ACC112 (cell line): Measurements from ENCODE around the gene MAT2A.

Source experiments
- H2AFZ ChIP-seq: fragments of 200-600 bp; sonication (generic); one replicate; pipeline ENCODE4 v1.6.0; 2017; ENCODE audit warnings: antibody characterized with exemption, low read length; ENCODE audit not compliant: unreplicated experiment
- H3K27ac ChIP-seq: fragments of 200-600 bp; sonication (generic); 2 replicates; pipeline ENCODE4 v1.5.1; 2014; ENCODE audit warnings: low read depth, mild to moderate bottlenecking, antibody characterized with exemption, low read length, moderate library complexity
- H3K27me3 ChIP-seq: fragments of 200-600 bp; sonication (generic); 2 replicates; pipeline ENCODE4 v1.6.1; 2014; ENCODE audit warnings: mild to moderate bottlenecking, antibody characterized with exemption, low read length, moderate library complexity, mixed read lengths; ENCODE audit not compliant: insufficient read depth
- H3K36me3 ChIP-seq: fragments of 200-600 bp; sonication (generic); 2 replicates; pipeline ENCODE4 v1.6.1; 2016; ENCODE audit warnings: mild to moderate bottlenecking, antibody characterized with exemption, low read length, moderate library complexity, mixed read lengths; ENCODE audit not compliant: insufficient read depth
- H3K4me1 ChIP-seq: fragments of 200-600 bp; sonication (generic); one replicate; pipeline ENCODE4 v1.6.1; 2016; ENCODE audit warnings: low read length, mixed read lengths; ENCODE audit not compliant: insufficient read depth, unreplicated experiment, control insufficient read depth
- H3K4me3 ChIP-seq: fragments of 200-600 bp; sonication (generic); 2 replicates; pipeline ENCODE4 v1.5.1; 2014; ENCODE audit warnings: mild to moderate bottlenecking, low read depth, low read length
- H3K79me2 ChIP-seq: fragments of 200-600 bp; sonication (generic); one replicate; pipeline ENCODE4 v1.6.0; 2016; ENCODE audit warnings: low read length; ENCODE audit not compliant: control insufficient read depth, unreplicated experiment, insufficient read depth

Gene MAT2A

DNA sequence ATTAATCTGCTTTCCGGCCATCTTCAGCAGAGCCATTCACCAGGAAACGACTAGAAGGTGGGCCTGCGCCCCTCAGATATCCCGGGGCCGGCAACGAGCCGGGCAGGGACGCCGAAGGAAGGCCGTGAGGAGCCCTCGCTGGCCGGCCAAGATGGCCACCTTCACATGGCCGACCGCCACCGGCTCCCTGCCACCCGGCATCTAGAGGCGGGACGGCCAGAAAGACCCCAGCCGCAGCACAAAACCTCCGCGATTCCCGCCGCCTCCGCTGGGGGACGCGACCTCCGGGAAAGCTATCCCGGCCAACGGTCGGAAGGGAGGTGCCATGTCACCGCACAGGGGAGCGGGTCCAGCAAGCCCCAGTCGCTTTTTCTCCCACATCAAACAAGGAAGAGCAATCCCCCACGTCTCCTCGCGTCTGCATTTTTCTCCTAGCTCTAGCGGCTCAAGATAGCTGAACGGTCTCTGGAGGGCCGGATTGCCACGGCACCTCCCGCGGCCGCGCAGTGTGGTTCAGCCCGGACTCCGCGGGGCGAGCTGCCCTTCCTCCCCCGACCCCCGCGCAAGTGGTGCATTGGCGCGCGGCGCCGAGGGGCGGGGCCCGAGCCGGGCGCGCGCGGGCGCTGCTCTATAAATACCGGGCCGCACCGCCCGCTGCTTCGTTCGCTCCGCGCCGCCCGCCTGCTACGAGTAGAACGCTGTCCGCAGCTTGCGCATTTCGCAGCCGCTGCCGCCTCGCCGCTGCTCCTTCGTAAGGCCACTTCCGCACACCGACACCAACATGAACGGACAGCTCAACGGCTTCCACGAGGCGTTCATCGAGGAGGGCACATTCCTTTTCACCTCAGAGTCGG lies at the start of gene MAT2A:
Gene MAT2A (plus strand): TSS at position 662 of the 854 bp plus-strand sequence. CDS start 120 bp downstream, at position 782.
- Histone ChIP-seq H3K4me1 (peaks cover 31% of the 10 kb centered on the region), H3K4me3 (peak within 1 kb of the TSS; percentile 90), H3K79me2 (peaks cover 61% of the 10 kb centered on the region), H3K27me3 (no peaks in the 10 kb centered on the region), H3K27ac (peak within 1 kb of the TSS; percentile 96), H2AFZ (peak within 1 kb of the TSS; percentile 88), H3K36me3 (peaks cover 37% of the 10 kb centered on the region)

DNA sequence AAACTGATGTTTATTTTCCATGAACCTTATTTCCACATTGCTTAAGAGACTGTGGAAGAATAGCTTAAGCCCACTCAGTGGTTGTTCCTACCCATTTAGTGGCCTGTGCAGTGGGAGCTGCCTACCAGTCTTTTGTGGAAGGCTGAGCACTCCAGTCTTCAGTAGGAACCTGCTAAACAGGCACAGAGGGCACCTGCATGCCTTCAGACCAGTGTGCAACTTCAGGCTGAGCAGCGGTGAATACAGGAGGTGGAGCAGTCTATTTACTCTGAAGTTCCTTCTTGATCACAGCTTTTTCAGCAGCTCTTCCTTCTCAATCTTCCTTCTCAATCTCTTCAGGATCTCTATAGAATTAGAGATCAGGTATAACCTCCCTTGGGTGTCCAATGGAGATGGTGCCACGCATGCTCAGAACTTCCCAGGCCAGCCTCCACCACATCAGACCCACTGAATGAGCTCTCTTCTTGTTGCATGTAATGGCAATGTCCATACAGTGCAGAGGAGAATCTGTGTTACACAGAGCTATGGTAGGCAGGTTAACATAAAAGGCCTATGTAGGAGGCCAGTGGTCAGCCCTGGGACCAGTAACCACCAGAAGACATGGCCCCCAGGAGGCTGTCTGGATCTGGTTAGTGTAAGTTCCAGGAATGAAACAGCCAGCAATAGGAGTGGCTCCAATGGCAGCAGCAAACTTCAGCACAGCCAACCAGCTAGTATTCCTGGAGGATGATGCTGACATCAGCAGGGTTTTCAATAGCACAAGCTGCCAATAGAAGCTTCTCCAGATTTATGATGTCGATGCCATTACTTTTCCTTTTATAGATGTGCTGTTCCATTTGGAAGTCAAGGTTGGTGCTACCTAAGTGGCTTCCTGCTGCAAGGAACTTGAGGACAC lies 47.9 kb upstream of the MAT2A start:
- Histone ChIP-seq H3K79me2 (no peaks in the 10 kb centered on the region), H2AFZ (no peak overlapping the region), H3K27ac (no peak overlapping the region), H3K4me3 (no peak overlapping the region), H3K27me3 (no peaks in the 10 kb centered on the region), H3K4me1 (no peaks in the 10 kb centered on the region), H3K36me3 (no peaks in the 10 kb centered on the region)

DNA sequence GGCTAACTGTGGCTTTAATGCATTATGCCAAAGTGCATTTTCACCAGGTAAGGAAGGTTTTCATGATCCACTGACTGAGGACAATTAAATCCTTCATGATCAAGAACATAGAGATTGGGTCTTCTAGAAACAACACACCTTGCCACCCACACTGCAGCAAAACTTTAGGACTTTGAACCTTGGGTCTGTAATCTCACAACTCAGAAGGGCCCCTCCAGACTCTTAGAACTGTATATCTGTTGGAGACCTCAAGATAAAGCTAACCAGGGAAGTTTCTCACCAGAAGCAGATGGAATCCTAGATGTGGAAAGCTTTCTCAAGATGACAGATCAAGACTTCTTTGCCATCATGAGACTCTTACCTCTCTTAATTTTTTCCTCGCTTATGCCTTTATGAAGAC lies 42.5 kb upstream of the MAT2A start:
- Histone ChIP-seq H3K27me3 (no peaks in the 10 kb centered on the region), H3K4me1 (peaks cover 7% of the 10 kb centered on the region), H2AFZ (no peak overlapping the region), H3K4me3 (no peak overlapping the region), H3K27ac (no peak overlapping the region), H3K36me3 (no peaks in the 10 kb centered on the region), H3K79me2 (no peaks in the 10 kb centered on the region)

DNA sequence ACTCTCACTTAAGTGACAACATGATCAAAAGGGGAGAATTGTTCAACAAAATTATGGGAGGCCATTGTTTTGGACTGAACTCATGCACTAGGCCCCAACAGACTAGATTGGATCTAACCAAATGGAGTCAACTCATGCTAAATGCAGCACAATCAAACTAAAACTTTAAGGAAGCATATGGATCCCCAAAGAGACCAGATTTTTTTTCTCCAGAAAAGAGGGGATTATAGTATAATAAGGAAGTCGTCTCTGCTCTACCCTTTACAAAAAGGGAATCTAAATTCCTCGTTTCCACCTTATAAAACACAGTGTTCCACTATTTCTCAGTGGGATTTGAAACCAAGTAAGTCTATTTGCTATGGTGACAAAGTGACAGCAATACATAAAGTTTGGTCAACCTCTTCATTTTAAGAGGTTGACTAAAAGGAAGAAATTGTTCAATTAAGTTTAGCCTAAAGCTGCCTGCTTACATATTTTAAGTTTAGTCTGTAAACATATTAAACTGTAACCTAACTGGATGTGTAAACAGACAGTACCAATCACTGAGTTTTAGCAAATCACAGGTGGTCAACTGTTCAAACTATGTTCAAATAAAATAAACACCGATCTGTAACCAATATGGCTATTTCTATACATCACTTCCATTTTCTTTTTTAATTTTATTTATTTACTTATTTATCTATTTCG lies 40.9 kb upstream of the MAT2A start:
- Histone ChIP-seq H3K27ac (no peak overlapping the region), H3K4me3 (no peak overlapping the region), H3K79me2 (no peaks in the 10 kb centered on the region), H3K27me3 (no peaks in the 10 kb centered on the region), H3K36me3 (no peaks in the 10 kb centered on the region), H2AFZ (no peak overlapping the region), H3K4me1 (peaks cover 17% of the 10 kb centered on the region)

DNA sequence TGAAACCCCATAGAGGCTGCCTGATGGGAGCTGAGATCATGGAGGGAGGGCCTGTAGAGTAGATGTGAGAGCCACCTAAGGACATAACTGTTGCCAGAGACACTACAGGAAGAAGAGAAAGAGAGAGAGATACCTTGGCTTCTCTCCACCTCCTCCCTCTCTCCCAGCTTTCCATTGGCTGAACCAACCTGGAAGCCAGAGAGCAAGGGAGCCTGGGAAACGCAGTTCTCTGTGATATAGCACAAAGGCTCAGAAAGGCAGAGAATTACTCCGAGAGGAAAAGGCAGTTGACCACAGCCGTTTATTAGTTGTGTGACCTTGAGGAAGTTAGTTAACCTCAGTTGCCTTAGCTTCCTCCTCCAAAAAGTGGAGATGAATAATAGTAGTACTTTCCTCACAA lies 37.7 kb upstream of the MAT2A start:
- Histone ChIP-seq H3K27ac (no peak overlapping the region), H3K4me1 (peaks cover 47% of the 10 kb centered on the region), H3K27me3 (no peaks in the 10 kb centered on the region), H3K79me2 (no peaks in the 10 kb centered on the region), H3K4me3 (no peak overlapping the region), H3K36me3 (no peaks in the 10 kb centered on the region), H2AFZ (no peak overlapping the region)

DNA sequence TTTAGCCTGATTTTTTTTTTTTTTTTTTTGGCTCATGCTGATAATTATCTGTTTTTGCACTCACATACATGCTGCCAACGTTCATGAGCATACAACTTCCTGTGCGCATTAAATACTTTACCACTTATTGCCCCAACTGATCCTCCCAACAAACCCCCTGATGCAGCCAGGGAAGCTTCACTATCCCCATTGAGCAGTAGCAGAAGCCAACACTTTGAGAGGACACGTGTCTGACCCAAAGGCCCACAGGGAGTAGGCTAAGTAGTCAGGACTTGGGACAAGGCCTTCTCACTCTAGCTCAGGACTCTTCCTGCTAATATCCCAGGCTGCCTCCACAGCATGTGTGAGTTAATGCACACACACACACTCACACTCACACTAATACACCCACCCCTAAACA lies 36.2 kb upstream of the MAT2A start:
- H3K27me3 ChIP-seq: no peaks in the 10 kb centered on the region
- no peaks in the 10 kb centered on the region for H3K79me2 ChIP-seq
- no peak overlapping the region for H3K4me3 ChIP-seq
- no peaks in the 10 kb centered on the region for H3K36me3 ChIP-seq
- H2AFZ ChIP-seq: no peak overlapping the region
- H3K4me1 ChIP-seq: peaks cover 53% of the 10 kb centered on the region
- no peak overlapping the region for H3K27ac ChIP-seq

DNA sequence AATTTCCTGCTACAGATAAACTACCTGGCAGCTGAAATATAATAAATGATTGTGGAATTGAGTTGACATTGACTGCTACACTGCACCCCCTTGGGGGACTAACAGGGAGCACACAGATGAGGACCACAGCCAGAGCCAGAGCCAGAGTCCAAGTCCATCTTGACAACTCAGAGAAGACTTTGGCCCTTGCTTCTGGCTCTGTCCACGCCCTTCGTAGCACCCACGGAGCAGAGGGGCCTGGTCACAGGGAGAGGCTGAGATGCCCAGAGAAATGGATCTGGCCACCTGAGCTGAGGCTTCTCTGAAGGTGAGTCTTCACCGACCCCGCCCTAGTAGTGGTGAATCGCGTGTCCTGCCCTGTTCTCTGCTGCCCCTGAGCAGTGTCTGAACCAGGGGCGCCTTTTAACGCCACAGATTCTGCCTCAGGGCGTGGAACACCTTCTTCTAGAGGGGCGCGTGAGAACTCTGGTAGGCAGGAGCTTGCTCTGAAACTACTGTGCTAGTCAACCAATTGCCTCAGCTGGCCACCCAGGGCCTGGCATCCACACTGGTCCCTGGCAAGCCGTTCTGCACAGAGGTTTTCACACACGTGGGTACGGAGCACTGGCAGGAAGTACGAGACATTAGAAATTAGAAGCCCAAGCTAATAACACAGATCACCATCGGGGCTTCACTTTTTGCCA lies 35.7 kb upstream of the MAT2A start:
- Histone ChIP-seq H3K4me3 (no peak overlapping the region), H3K36me3 (no peaks in the 10 kb centered on the region), H3K4me1 (peaks cover 53% of the 10 kb centered on the region), H3K27ac (peak overlapping the region; percentile 68), H2AFZ (peak overlapping the region; percentile 55), H3K79me2 (no peaks in the 10 kb centered on the region), H3K27me3 (no peaks in the 10 kb centered on the region)

DNA sequence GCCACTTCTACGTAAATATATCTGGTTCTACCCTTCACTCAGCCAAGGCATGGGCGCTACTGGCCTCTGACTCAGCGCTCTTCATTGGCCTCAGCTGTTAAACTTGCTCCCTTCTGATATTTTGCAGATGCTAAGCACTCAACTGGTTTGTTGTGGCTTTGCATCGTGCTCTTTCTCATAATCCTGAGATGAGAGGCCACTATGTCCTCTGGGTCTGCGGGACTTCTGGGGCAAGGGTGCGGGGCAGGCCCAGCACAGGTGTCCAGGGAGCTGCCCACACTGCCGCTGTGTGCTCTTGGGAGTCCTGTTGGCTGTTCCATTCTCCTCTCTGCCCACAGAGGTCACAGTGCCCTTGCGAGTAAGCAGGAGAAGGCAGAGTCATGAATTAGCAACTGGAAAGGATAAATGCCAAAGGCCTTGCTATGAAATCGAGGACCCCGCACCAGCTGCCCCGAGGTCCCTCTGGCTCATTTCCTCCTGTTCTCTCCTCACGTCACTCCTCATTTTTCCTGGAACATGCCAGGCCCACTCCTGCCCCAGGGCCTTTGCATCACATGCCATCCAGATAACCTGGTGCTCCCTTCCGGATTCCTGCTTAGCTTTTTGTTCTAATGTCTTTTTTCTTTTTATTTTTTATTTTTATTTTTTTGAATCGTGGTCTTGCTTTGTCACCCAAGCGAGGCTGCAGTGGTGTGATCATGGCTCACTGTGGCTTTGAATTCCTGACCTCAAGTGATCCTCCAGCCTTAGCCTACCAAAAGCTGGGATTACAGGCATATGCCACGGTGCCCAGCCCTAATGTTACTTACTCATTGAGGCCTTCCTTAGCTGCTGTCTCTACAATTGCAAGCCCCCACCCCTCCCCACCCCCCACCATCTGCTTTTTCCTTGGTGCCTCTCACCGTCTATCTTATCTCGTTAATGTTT lies 34.9 kb upstream of the MAT2A start:
- Histone ChIP-seq H2AFZ (peak overlapping the region; percentile 55), H3K4me3 (no peak overlapping the region), H3K27me3 (no peaks in the 10 kb centered on the region), H3K4me1 (peaks cover 49% of the 10 kb centered on the region), H3K79me2 (no peaks in the 10 kb centered on the region), H3K27ac (peak overlapping the region; percentile 68), H3K36me3 (no peaks in the 10 kb centered on the region)

DNA sequence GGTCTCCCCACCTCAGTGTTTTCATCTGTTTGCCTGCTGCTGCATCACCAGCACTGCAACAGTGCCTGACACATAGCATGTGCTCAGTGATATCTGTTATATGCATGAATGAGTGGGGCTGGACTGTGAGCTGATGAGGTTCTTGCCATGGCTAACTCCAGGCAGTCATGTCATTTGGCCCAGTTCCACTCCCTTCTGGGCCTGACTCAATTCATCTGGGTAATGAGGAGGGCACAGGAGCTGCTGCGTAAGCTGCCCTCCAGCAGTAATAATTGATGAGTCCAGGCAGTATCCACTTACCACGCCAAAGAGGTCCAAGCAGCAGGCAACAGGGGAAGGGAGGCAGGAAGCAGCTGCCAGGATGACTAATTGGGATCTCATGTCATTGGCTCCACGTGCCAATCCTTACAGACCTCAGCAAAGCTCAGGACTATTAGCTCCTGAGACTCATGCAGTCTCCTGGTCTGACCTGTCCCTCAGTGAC lies 34.1 kb upstream of the MAT2A start:
- Histone ChIP-seq H3K4me3 (no peak overlapping the region), H3K27me3 (no peaks in the 10 kb centered on the region), H3K79me2 (no peaks in the 10 kb centered on the region), H3K27ac (peak overlapping the region; percentile 68), H3K36me3 (no peaks in the 10 kb centered on the region), H3K4me1 (peaks cover 45% of the 10 kb centered on the region), H2AFZ (no peak overlapping the region)
